ENCODE measurements around the gene ESYT3.

Gene ESYT3

GRCh38 chr3:138434276-138434874 lies at the start of gene ESYT3:
TSS of gene ESYT3 (plus strand) at chr3:138434616. CDS start at chr3:138434799, 183 bp downstream.
- DNase-seq = peak; percentile 32

- DNase-seq = no peak
These were observed 49.4 kb upstream of the ESYT3 start for GRCh38 chr3:138384976-138385375.

GRCh38 chr3:138389144-138389601 lies 45.2 kb upstream of the ESYT3 start:
- DNase-seq = no peak

GRCh38 chr3:138389841-138390581 lies 44.4 kb upstream of the ESYT3 start:
- DNase-seq = no peak

GRCh38 chr3:138390582-138390932 lies 43.9 kb upstream of the ESYT3 start:
- no peak for DNase-seq

- no peak for DNase-seq
These were observed 40.3 kb upstream of the ESYT3 start for GRCh38 chr3:138394156-138394555.

- no peak for DNase-seq
These were observed 39.7 kb upstream of the ESYT3 start for GRCh38 chr3:138394686-138395085.

GRCh38 chr3:138395865-138396751 lies 38.3 kb upstream of the ESYT3 start:
- DNase-seq = no peak

GRCh38 chr3:138396752-138397410 lies 37.5 kb upstream of the ESYT3 start:
- DNase-seq = no peak

GRCh38 chr3:138397983-138398382 lies 36.4 kb upstream of the ESYT3 start:
- DNase-seq = no peak

- DNase-seq = no peak
These were observed 35.4 kb upstream of the ESYT3 start for GRCh38 chr3:138398791-138399575.

- DNase-seq = no peak
These were observed 34.6 kb upstream of the ESYT3 start for GRCh38 chr3:138399766-138400165.

- DNase-seq = no peak
These were observed 33.8 kb upstream of the ESYT3 start for GRCh38 chr3:138400651-138401070.

GRCh38 chr3:138401834-138402233 lies 32.6 kb upstream of the ESYT3 start:
- DNase-seq = no peak

GRCh38 chr3:138404121-138404520 lies 30.3 kb upstream of the ESYT3 start:
- DNase-seq = no peak

- DNase-seq = no peak
These were observed 29.4 kb upstream of the ESYT3 start for GRCh38 chr3:138405001-138405400.

- DNase-seq = no peak
These were observed 28.9 kb upstream of the ESYT3 start for GRCh38 chr3:138405486-138405885.

- DNase-seq = no peak
These were observed 27.8 kb upstream of the ESYT3 start for GRCh38 chr3:138406606-138407005.

GRCh38 chr3:138407236-138407907 lies 27.0 kb upstream of the ESYT3 start:
- DNase-seq = no peak

GRCh38 chr3:138408751-138409570 lies 25.5 kb upstream of the ESYT3 start:
- no peak for DNase-seq
